GM12878 (cell line): Measurements from ENCODE around the gene EGFR. TPM values are rescaled to one million over a fixed set of nuclear protein-coding genes. Genes with fewer than 3 reads are reported as not detected.

Source experiments
- ATAC-seq: fragments of 200-7000 bp; cut with Tn5 transposase; 3 replicates; pipeline ENCODE4 v1.9.1; 2020; ENCODE audit warnings: mild to moderate bottlenecking, moderate library complexity
- BruUV-seq: library from RNA; stranded (reverse); fragments of 400-500 nt; replicated peaks from 2 replicates; lab custom pipeline; 2021; lab: Mats Ljungman, UMichigan
- CTCF ChIA-PET: fragments of 300-600 bp; sonication (Branson Sonifier 250); formaldehyde crosslinking; extraction: SDS; loops from one replicate; lab custom pipeline; 2021; ENCODE audit warnings: inconsistent platforms; lab: Yijun Ruan, JAX
- POLR2A ChIA-PET: fragments of 350-600 bp; formaldehyde crosslinking; extraction: SDS; loops from one replicate; lab custom pipeline; 2021; ENCODE audit warnings: inconsistent platforms; lab: Charles Lee
- RAD21 ChIA-PET: fragments of 300-600 bp; sonication (Branson Sonifier 250); formaldehyde crosslinking; loops from one replicate; lab custom pipeline; 2023; ENCODE audit warnings: antibody characterized with exemption; ENCODE audit not compliant: unreplicated experiment; lab: Charles Lee
- SMC1A ChIA-PET: fragments of 300-600 bp; sonication (Branson Sonifier 250); formaldehyde crosslinking; loops from one replicate; lab custom pipeline; 2023; ENCODE audit not compliant: unreplicated experiment, uncharacterized antibody; lab: Charles Lee
- DNase-seq: peaks from one replicate; pipeline ENCODE4 v3.0.0-alpha.2; 2011; ENCODE audit warnings: low read depth, low spot score
- FAIRE-seq: peaks from 3 replicates; lab custom pipeline; 2011; peaks lifted over from hg19 to GRCh38; lab: Jason Lieb, UNC
- H2AFZ ChIP-seq: 2 replicates; pipeline ENCODE4 v1.6.0; 2011; ENCODE audit warnings: low read depth, low read length, control low read depth; ENCODE audit not compliant: control insufficient read depth
- H3K27ac ChIP-seq: 2 replicates; pipeline ENCODE4 v1.5.1; 2011; ENCODE audit warnings: control low read depth; ENCODE audit not compliant: control insufficient read depth, insufficient read depth
- H3K27me3 ChIP-seq, 2 experiments: replicated peaks in 1 of 2; 2 replicates each; pipeline versions ENCODE4 v1.6.0 to v1.6.1; 2011; ENCODE audit warnings: low read length in 1 of 2; ENCODE audit not compliant: control insufficient read depth in 2 of 2, insufficient read depth in 2 of 2
- H3K36me3 ChIP-seq, 2 experiments: 2 replicates each; pipeline ENCODE4 v1.5.1; 2011; ENCODE audit warnings: low read length in 1 of 2; ENCODE audit not compliant: control insufficient read depth in 2 of 2, insufficient read depth in 2 of 2
- H3K4me1 ChIP-seq: 2 replicates; pipeline ENCODE4 v1.6.1; 2011; ENCODE audit warnings: mild to moderate bottlenecking, low read length, moderate library complexity, mixed read lengths; ENCODE audit not compliant: control insufficient read depth, insufficient read depth
- H3K4me2 ChIP-seq: 2 replicates; pipeline ENCODE4 v1.6.0; 2011; ENCODE audit warnings: control low read depth; ENCODE audit not compliant: control insufficient read depth, insufficient read depth
- H3K4me3 ChIP-seq: fragments of 200-600 bp; sonication (generic); 2 replicates; pipeline ENCODE4 v1.5.1; 2016
- H3K79me2 ChIP-seq: 2 replicates; pipeline ENCODE4 v1.6.0; 2011; ENCODE audit warnings: low read length; ENCODE audit not compliant: control insufficient read depth, insufficient read depth
- H3K9ac ChIP-seq: 2 replicates; pipeline ENCODE4 v1.8.0; 2011; ENCODE audit warnings: low read length, control low read depth, mixed read lengths; ENCODE audit not compliant: control insufficient read depth, insufficient read depth
- H3K9me3 ChIP-seq: replicated peaks from 3 replicates; pipeline ENCODE4 v1.5.1; 2011; ENCODE audit warnings: mild to moderate bottlenecking, low read length; ENCODE audit not compliant: control insufficient read depth, insufficient read depth
- H4K20me1 ChIP-seq: 2 replicates; pipeline ENCODE4 v1.6.0; 2011; ENCODE audit not compliant: control insufficient read depth, insufficient read depth
- BMI1 ChIP-seq: fragments of 450-650 bp; IDR thresholded peaks from 2 replicates; pipeline ENCODE4 v1.6.1; 2016; ENCODE audit warnings: mild to moderate bottlenecking, moderate library complexity, borderline replicate concordance
- CHD4 ChIP-seq: fragments of 200-600 bp; sonication (generic); IDR thresholded peaks from 2 replicates; pipeline ENCODE4 v1.6.1; 2016; ENCODE audit warnings: mild to moderate bottlenecking
- E2F4 ChIP-seq: IDR thresholded peaks from 2 replicates; pipeline ENCODE4 v1.6.1; 2012; ENCODE audit warnings: low read depth, low read length, improper control_type of control experiment
- GATAD2B ChIP-seq: fragments of 450-650 bp; conservative IDR thresholded peaks from 2 replicates; pipeline ENCODE4 v1.6.1; 2017; ENCODE audit warnings: low read depth, mild to moderate bottlenecking, moderate library complexity
- JUNB ChIP-seq: IDR thresholded peaks from 2 replicates; pipeline ENCODE4 v1.6.1; 2016; ENCODE audit warnings: antibody characterized with exemption, mild to moderate bottlenecking
- MTA3 ChIP-seq: IDR thresholded peaks from 2 replicates; pipeline ENCODE4 v1.6.1; 2012; ENCODE audit warnings: low read length, inconsistent platforms, borderline replicate concordance
- MYB ChIP-seq: fragments of 150-350 bp; IDR thresholded peaks from 2 replicates; pipeline ENCODE4 v1.6.1; 2014; ENCODE audit warnings: mild to moderate bottlenecking, low read depth, low read length, borderline replicate concordance
- POLR2AphosphoS5 ChIP-seq: IDR thresholded peaks from 2 replicates; pipeline ENCODE4 v1.6.1; 2011; ENCODE audit warnings: mild to moderate bottlenecking, low read length, inconsistent platforms
- SMAD1 ChIP-seq: fragments of 450-650 bp; IDR thresholded peaks from 2 replicates; pipeline ENCODE4 v1.6.1; 2018; ENCODE audit warnings: mild to moderate bottlenecking, low read depth; ENCODE audit not compliant: partially characterized antibody
- WGBS: methylation state at CpG from one replicate; pipeline ENCODE4 v1.1.6; 2016; ENCODE audit warnings: low lambda C conversion rate; ENCODE audit not compliant: insufficient replicate concordance, insufficient coverage; ENCODE audit errors: missing lambda C conversion rate; 5-methylcytosine and 5-hydroxymethylcytosine counted together
- in situ Hi-C: fragments of 300-500 bp; cut with MboI; formaldehyde crosslinking; loops from 9 replicates; pipeline ENCODE4 v1.14.3; 2018; ENCODE audit warnings: mixed read lengths
- intact Hi-C: fragments of 100-400 bp; cut with micrococcal nuclease; formaldehyde crosslinking; loops from one replicate; pipeline ENCODE4 v1.14.2; 2022; ENCODE audit not compliant: unreplicated experiment
- polyA plus RNA-seq, 11 experiments: library from polyadenylated mRNA; depleted of rRNA in 4 of 11; unstranded in 6 of 11; stranded (reverse) in 5 of 11; fragments of >200 nt; fragmentation: Nextera tagmentation in 4 of 11; fragmentation: Illumina TruSeq in 1 of 11; extraction: Ambion mirVana in 4 of 11; extraction: Trizol in 1 of 11; gene quantifications; 1 replicate in 1 of 11; 2 replicates in 10 of 11; pipeline versions ENCODE4 v1.2.1 to v1.2.3, GENCODE V29; 2011 to 2016; ENCODE audit warnings: inconsistent platforms in 2 of 11, missing spikeins in 2 of 11, low read depth in 1 of 11
- total RNA-seq, 4 experiments: library from RNA; depleted of rRNA in 3 of 4; stranded (reverse); fragments of >200 nt in 3 of 4; fragmentation: Illumina TruSeq in 1 of 4; extraction: Trizol in 1 of 4; gene quantifications; 2 replicates each; pipeline versions ENCODE4 v1.2.1 to v1.2.3, GENCODE V29; 2013 to 2021
- TF ChIP-seq, protein P1 (sequence below): fragments of 450-650 bp; IDR thresholded peaks from 2 replicates; pipeline ENCODE4 v1.6.1; 2017; ENCODE audit warnings: mild to moderate bottlenecking, moderate library complexity
- TF ChIP-seq, protein P2 (sequence below): fragments of 450-650 bp; IDR thresholded peaks from 2 replicates; pipeline ENCODE4 v1.6.1; 2017; ENCODE audit warnings: mild to moderate bottlenecking, moderate library complexity
- TF ChIP-seq, protein P3 (sequence below), 3 experiments: IDR thresholded peaks in 2 of 3; conservative IDR thresholded peaks in 1 of 3; 2 replicates each; pipeline ENCODE4 v1.5.1; 2011; ENCODE audit warnings: low read depth in 3 of 3, low read length in 3 of 3, mild to moderate bottlenecking in 3 of 3, control low read depth in 2 of 3, moderate library complexity in 2 of 3, inconsistent platforms in 1 of 3, mixed read lengths in 1 of 3; ENCODE audit not compliant: control insufficient read depth in 2 of 3, insufficient read depth in 1 of 3; ENCODE audit errors: extremely low read depth in 1 of 3

EGFR gene
- total and polyA plus RNA-seq, 10 of the 15 experiments (the other 5 are each of a cell fraction or from before 2014, with no cell fraction given): 0.01 to 0.31 TPM; not detected in 8

GRCh38 chr7:54969208-54969967 is 49.4 kb upstream of the EGFR start:
- RAD21 ChIA-PET: no interaction called here
- DNase-seq: no peak
- H3K4me3 ChIP-seq: no peak overlapping the region
- no peaks in the 10 kb centered on the region for H4K20me1 ChIP-seq
- no peaks in the 10 kb centered on the region for H3K79me2 ChIP-seq
- POLR2A ChIA-PET: no interaction called here
- SMC1A ChIA-PET: interaction anchor here (0.6 kb wide), 1 partner anchor 125 kb away, joined by 3 read pairs; no protein-coding TSS in a partner anchor
- FAIRE-seq: no peak
- CTCF ChIA-PET: interaction anchor here (0.6 kb wide), 1 partner anchor 10 kb away, joined by 3 read pairs; no protein-coding TSS in a partner anchor
- no peaks in the 10 kb centered on the region for H3K36me3 ChIP-seq
- no peak for ATAC-seq
- no peak overlapping the region for H2AFZ ChIP-seq
- H3K9me3 ChIP-seq: no peaks in the 10 kb centered on the region
- no peak overlapping the region for H3K9ac ChIP-seq
- H3K4me1 ChIP-seq: no peaks in the 10 kb centered on the region
- in situ Hi-C loops (no loop called here), intact Hi-C loops (no loop called here)
- no peak overlapping the region for H3K4me2 ChIP-seq
- no peak overlapping the region for H3K27ac ChIP-seq
- 41% methylated on average over 13 of the region's 13 CpGs for WGBS
- no TSS peak for BruUV-seq
- H3K27me3 ChIP-seq: no peaks in the 10 kb centered on the region
- TF ChIP-seq E2F4: no peak
- TF ChIP-seq, protein P1, sequence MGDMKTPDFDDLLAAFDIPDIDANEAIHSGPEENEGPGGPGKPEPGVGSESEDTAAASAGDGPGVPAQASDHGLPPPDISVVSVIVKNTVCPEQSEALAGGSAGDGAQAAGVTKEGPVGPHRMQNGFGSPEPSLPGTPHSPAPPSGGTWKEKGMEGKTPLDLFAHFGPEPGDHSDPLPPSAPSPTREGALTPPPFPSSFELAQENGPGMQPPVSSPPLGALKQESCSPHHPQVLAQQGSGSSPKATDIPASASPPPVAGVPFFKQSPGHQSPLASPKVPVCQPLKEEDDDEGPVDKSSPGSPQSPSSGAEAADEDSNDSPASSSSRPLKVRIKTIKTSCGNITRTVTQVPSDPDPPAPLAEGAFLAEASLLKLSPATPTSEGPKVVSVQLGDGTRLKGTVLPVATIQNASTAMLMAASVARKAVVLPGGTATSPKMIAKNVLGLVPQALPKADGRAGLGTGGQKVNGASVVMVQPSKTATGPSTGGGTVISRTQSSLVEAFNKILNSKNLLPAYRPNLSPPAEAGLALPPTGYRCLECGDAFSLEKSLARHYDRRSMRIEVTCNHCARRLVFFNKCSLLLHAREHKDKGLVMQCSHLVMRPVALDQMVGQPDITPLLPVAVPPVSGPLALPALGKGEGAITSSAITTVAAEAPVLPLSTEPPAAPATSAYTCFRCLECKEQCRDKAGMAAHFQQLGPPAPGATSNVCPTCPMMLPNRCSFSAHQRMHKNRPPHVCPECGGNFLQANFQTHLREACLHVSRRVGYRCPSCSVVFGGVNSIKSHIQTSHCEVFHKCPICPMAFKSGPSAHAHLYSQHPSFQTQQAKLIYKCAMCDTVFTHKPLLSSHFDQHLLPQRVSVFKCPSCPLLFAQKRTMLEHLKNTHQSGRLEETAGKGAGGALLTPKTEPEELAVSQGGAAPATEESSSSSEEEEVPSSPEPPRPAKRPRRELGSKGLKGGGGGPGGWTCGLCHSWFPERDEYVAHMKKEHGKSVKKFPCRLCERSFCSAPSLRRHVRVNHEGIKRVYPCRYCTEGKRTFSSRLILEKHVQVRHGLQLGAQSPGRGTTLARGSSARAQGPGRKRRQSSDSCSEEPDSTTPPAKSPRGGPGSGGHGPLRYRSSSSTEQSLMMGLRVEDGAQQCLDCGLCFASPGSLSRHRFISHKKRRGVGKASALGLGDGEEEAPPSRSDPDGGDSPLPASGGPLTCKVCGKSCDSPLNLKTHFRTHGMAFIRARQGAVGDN: no peak
- TF ChIP-seq POLR2AphosphoS5: no peak
- TF ChIP-seq JUNB: no peak
- no peak for TF ChIP-seq CHD4
- TF ChIP-seq, protein P2, sequence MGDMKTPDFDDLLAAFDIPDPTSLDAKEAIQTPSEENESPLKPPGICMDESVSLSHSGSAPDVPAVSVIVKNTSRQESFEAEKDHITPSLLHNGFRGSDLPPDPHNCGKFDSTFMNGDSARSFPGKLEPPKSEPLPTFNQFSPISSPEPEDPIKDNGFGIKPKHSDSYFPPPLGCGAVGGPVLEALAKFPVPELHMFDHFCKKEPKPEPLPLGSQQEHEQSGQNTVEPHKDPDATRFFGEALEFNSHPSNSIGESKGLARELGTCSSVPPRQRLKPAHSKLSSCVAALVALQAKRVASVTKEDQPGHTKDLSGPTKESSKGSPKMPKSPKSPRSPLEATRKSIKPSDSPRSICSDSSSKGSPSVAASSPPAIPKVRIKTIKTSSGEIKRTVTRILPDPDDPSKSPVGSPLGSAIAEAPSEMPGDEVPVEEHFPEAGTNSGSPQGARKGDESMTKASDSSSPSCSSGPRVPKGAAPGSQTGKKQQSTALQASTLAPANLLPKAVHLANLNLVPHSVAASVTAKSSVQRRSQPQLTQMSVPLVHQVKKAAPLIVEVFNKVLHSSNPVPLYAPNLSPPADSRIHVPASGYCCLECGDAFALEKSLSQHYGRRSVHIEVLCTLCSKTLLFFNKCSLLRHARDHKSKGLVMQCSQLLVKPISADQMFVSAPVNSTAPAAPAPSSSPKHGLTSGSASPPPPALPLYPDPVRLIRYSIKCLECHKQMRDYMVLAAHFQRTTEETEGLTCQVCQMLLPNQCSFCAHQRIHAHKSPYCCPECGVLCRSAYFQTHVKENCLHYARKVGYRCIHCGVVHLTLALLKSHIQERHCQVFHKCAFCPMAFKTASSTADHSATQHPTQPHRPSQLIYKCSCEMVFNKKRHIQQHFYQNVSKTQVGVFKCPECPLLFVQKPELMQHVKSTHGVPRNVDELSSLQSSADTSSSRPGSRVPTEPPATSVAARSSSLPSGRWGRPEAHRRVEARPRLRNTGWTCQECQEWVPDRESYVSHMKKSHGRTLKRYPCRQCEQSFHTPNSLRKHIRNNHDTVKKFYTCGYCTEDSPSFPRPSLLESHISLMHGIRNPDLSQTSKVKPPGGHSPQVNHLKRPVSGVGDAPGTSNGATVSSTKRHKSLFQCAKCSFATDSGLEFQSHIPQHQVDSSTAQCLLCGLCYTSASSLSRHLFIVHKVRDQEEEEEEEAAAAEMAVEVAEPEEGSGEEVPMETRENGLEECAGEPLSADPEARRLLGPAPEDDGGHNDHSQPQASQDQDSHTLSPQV: no peak
- TF ChIP-seq BMI1: no peak
- TF ChIP-seq MYB: no peak
- no peak for TF ChIP-seq SMAD1
- TF ChIP-seq MTA3: no peak
- no peak for TF ChIP-seq GATAD2B
- TF ChIP-seq, protein P3, sequence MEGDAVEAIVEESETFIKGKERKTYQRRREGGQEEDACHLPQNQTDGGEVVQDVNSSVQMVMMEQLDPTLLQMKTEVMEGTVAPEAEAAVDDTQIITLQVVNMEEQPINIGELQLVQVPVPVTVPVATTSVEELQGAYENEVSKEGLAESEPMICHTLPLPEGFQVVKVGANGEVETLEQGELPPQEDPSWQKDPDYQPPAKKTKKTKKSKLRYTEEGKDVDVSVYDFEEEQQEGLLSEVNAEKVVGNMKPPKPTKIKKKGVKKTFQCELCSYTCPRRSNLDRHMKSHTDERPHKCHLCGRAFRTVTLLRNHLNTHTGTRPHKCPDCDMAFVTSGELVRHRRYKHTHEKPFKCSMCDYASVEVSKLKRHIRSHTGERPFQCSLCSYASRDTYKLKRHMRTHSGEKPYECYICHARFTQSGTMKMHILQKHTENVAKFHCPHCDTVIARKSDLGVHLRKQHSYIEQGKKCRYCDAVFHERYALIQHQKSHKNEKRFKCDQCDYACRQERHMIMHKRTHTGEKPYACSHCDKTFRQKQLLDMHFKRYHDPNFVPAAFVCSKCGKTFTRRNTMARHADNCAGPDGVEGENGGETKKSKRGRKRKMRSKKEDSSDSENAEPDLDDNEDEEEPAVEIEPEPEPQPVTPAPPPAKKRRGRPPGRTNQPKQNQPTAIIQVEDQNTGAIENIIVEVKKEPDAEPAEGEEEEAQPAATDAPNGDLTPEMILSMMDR (IDR thresholded peaks at IDR 0.05 in 2 of 3, conservative IDR thresholded peaks at IDR 0.05 in 1 of 3; ENCODE audit: control insufficient read depth in 2 of 3, extremely low read depth in 1 of 3, insufficient read depth in 1 of 3, low read depth in 3 of 3, low read length in 3 of 3): no peak
